GM23248 (cell line): ENCODE results near the gene NINL. TPM values are rescaled to one million over a fixed set of nuclear protein-coding genes. Genes with fewer than 3 reads are reported as not detected.
A peak's percentile ranks its signal among the peaks of the same experiment; 100 is the strongest.

Experiments
- DNase-seq: peaks from one replicate; pipeline ENCODE4 v3.0.0-alpha.2; 2015
- H2AFZ ChIP-seq: fragments of 200-600 bp; sonication (generic); 2 replicates; pipeline ENCODE4 v1.6.1; 2016; ENCODE audit warnings: antibody characterized with exemption
- H3F3A ChIP-seq: fragments of 200-600 bp; sonication (generic); 2 replicates; pipeline ENCODE4 v1.6.1; 2016; ENCODE audit warnings: mild to moderate bottlenecking, antibody characterized with exemption, mixed run types; ENCODE audit not compliant: insufficient read depth
- H3K27ac ChIP-seq: fragments of 200-600 bp; sonication (generic); 2 replicates; pipeline ENCODE4 v1.5.1; 2016; ENCODE audit warnings: mild to moderate bottlenecking
- H3K27me3 ChIP-seq: fragments of 200-600 bp; sonication (generic); replicated peaks from 2 replicates; pipeline ENCODE4 v1.6.1; 2016; ENCODE audit warnings: mild to moderate bottlenecking; ENCODE audit not compliant: insufficient read depth
- H3K36me3 ChIP-seq: fragments of 200-600 bp; sonication (generic); 2 replicates; pipeline ENCODE4 v1.6.1; 2016; ENCODE audit warnings: low read depth, mild to moderate bottlenecking
- H3K4me1 ChIP-seq: fragments of 200-600 bp; sonication (generic); 2 replicates; pipeline ENCODE4 v1.6.1; 2016; ENCODE audit warnings: mild to moderate bottlenecking; ENCODE audit not compliant: insufficient read depth
- H3K4me2 ChIP-seq: fragments of 200-600 bp; sonication (generic); one replicate; pipeline ENCODE4 v1.6.1; 2016; ENCODE audit warnings: mild to moderate bottlenecking; ENCODE audit not compliant: unreplicated experiment
- H3K4me3 ChIP-seq: fragments of 200-600 bp; sonication (generic); 2 replicates; pipeline ENCODE4 v1.5.1; 2016; ENCODE audit warnings: mild to moderate bottlenecking
- H3K79me2 ChIP-seq: fragments of 200-600 bp; sonication (generic); 2 replicates; pipeline ENCODE4 v1.6.1; 2016; ENCODE audit warnings: mild to moderate bottlenecking; ENCODE audit not compliant: insufficient read depth
- H3K9ac ChIP-seq: fragments of 200-600 bp; sonication (generic); 2 replicates; pipeline ENCODE4 v1.6.1; 2016; ENCODE audit warnings: mild to moderate bottlenecking
- H3K9me2 ChIP-seq: fragments of 200-600 bp; sonication (generic); 2 replicates; pipeline ENCODE4 v1.6.1; 2016; ENCODE audit warnings: mixed run types, mild to moderate bottlenecking, moderate library complexity; ENCODE audit not compliant: insufficient read depth
- H3K9me3 ChIP-seq: fragments of 200-600 bp; sonication (generic); one replicate; pipeline ENCODE4 v1.6.1; 2017; ENCODE audit warnings: low read depth
- H4K20me1 ChIP-seq: fragments of 200-600 bp; sonication (generic); 2 replicates; pipeline ENCODE4 v1.6.0; 2016; ENCODE audit not compliant: insufficient read depth
- EZH2 ChIP-seq: fragments of 200-600 bp; sonication (generic); IDR thresholded peaks from 2 replicates; pipeline ENCODE4 v1.6.1; 2018; ENCODE audit warnings: antibody characterized with exemption, mild to moderate bottlenecking; ENCODE audit not compliant: insufficient read depth, poor library complexity, severe bottlenecking
- EZH2phosphoT487 ChIP-seq: fragments of 200-600 bp; sonication (generic); IDR thresholded peaks from 2 replicates; pipeline ENCODE4 v1.6.1; 2018; ENCODE audit warnings: antibody characterized with exemption, moderate library complexity, mild to moderate bottlenecking, low read depth; ENCODE audit not compliant: insufficient read depth
- WGBS, 2 experiments: methylation state at CpG; one replicate each; pipeline ENCODE4 v1.1.6; 2015 to 2017; ENCODE audit warnings: low lambda C conversion rate in 2 of 2, low coverage in 1 of 2; ENCODE audit errors: missing lambda C conversion rate in 2 of 2; 5-methylcytosine and 5-hydroxymethylcytosine counted together
- in situ Hi-C: fragments of 300-500 bp; cut with MboI; formaldehyde crosslinking; loops from 2 replicates; pipeline ENCODE4 v1.15.0; 2020
- polyA plus RNA-seq: library from polyadenylated mRNA; unstranded; fragments of >200 nt; fragmentation: Nextera tagmentation; extraction: Ambion mirVana; gene quantifications from 2 replicates; pipeline ENCODE4 v1.2.1, GENCODE V29; 2016
- total RNA-seq: library from RNA; depleted of rRNA; stranded (reverse); fragments of >200 nt; shearing (Covaris generic); gene quantifications from 2 replicates; pipeline ENCODE4 v1.2.3, GENCODE V29; 2014

The NINL gene
- total and polyA plus RNA-seq, 2 experiments from 2014 or later, result 1.9 to 3.4 TPM

DNA sequence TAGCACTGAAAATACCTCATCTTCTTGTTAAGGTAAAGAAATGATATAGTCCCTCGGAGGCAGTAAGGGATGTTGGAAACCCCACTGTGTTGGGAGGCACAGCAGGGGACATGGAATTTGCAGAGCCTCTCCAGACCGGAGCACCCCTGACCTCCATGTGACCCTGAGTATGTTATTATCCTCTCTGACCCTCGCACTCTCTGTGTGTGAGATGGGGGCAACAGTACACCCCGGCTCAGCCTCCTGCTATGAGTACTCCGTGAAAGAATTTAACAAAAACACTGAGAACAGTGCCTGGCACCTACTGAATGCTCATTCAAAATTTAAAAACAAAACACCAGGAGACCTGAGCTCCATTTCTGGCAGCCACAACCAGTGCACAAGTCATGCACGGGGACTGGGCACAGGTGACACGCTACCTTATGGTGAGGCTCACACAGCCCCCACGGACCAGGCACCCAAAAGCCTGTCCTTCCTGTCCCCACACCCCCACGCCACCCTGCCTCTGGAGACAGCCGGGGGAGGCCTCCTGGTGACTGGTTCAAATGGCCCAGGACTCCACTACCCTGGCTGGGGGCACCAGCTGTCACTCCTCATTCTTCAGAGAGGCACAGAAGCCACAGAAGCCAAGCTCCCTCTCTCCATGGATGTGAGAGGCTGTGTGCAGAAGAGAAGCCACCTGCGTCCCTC, 6.1 kb downstream of the NINL start:
- Histone ChIP-seq H3K4me2 (no peak overlapping the region), H3K4me3 (no peak overlapping the region), H3K9me3 (no peaks in the 10 kb centered on the region), H3K9me2 (no peaks in the 10 kb centered on the region), H3K79me2 (peaks cover 36% of the 10 kb centered on the region), H3K4me1 (peaks cover 3% of the 10 kb centered on the region; the same call in 1 of the 2 replicates), H3K27me3 (no peaks in the 10 kb centered on the region), H3K36me3 (no peaks in the 10 kb centered on the region), H3K9ac (no peak overlapping the region), H3F3A (no peaks in the 10 kb centered on the region), H3K27ac (no peak overlapping the region), H2AFZ (no peak overlapping the region), H4K20me1 (no peaks in the 10 kb centered on the region)
- in situ Hi-C loops, result no loop called here
- whole genome bisulfite sequencing, 2 experiments, result 86 to 87% methylated on average over 11 of the region's 11 CpGs
- no peak for TF ChIP-seq EZH2
- no peak for DNase-seq

DNA sequence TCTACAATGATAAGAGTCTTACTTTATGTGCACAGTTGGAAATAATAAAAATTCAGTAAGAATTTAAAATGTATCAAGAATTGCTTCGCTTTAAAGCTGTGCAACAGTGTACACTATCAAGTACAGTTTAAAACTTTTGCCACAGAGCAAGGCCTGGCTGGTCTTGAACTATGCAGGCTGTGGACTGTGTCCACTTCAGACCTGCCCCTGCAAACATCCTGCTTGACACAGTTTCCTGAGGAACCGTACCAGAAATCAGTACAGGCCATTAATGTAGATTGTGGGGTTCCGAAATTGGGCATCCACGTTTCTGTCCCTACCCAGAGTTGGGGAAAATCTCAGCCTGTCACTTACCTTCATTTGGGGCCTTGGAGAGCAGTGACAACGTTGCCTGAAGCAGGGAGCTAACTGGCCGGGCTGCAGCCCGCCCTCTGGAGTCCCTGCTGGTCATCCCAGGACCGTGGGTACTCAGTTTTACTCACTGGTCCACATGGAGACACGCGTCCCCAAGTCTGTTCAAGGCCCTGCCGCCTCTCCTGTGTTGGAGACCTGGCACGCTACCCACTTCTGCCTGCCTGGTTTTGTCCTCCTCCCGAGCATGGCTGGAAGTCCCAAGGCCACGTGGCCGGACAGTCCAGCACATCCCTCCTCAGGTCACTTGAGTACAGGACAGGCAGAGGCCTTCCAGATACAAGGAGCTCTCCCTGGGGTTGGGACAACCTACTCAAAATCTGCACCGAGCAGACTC, 8.4 kb downstream of the NINL start:
- Histone ChIP-seq H3K4me2 (no peak overlapping the region), H3K9ac (no peak overlapping the region), H3K36me3 (no peaks in the 10 kb centered on the region), H3K27ac (no peak overlapping the region), H4K20me1 (no peaks in the 10 kb centered on the region), H3F3A (0 out of 2 replicates have a peak, but pooled peaks cover 9% of the 10 kb centered on the region), H3K79me2 (peaks cover 25% of the 10 kb centered on the region), H3K9me3 (no peaks in the 10 kb centered on the region), H3K4me3 (no peak overlapping the region), H3K27me3 (no peaks in the 10 kb centered on the region), H3K9me2 (no peaks in the 10 kb centered on the region), H3K4me1 (peaks cover 9% of the 10 kb centered on the region), H2AFZ (no peak overlapping the region)
- 92 to 93% methylated on average over 16 of the region's 16 CpGs for WGBS, 2 experiments
- DNase-seq, result no peak
- TF ChIP-seq EZH2 (no peak), EZH2phosphoT487 (no peak)
- in situ Hi-C loops, result no loop called here

DNA sequence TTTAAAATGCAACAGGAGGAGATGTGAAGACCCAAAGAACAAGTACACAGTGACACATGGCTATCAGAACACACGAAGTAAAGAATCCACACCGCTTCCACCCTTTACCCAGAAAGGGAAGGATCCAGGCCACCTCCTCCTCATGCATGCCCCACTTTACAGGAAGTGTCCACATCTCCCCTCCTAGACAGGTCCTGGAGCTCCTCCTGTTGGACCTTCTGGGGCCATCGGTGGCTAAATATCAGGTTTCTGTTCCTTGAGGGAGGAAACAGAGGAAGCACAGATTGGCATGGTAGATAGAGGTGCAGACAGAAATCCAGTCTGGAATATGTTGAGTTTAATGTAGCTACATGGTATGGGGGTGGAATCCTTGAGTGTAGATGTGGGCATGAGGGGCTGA, 10.9 kb downstream of the NINL start:
- WGBS, 2 experiments, result 74 to 78% methylated on average over 3 of the region's 3 CpGs
- Histone ChIP-seq H3K36me3 (no peaks in the 10 kb centered on the region), H3K9me3 (no peaks in the 10 kb centered on the region), H3K79me2 (peaks cover 5% of the 10 kb centered on the region; the same call in 1 of the 2 replicates), H3K4me1 (peaks cover 9% of the 10 kb centered on the region), H3K9me2 (no peaks in the 10 kb centered on the region), H3K4me2 (no peak overlapping the region), H3F3A (0 out of 2 replicates have a peak, but pooled peaks cover 9% of the 10 kb centered on the region), H3K27me3 (no peaks in the 10 kb centered on the region), H3K4me3 (no peak overlapping the region), H3K9ac (no peak overlapping the region), H3K27ac (no peak overlapping the region), H4K20me1 (no peaks in the 10 kb centered on the region), H2AFZ (no peak overlapping the region)
- in situ Hi-C loops, result no loop called here
- TF ChIP-seq EZH2 (no peak), EZH2phosphoT487 (no peak)
- DNase-seq, result peak; percentile 32

DNA sequence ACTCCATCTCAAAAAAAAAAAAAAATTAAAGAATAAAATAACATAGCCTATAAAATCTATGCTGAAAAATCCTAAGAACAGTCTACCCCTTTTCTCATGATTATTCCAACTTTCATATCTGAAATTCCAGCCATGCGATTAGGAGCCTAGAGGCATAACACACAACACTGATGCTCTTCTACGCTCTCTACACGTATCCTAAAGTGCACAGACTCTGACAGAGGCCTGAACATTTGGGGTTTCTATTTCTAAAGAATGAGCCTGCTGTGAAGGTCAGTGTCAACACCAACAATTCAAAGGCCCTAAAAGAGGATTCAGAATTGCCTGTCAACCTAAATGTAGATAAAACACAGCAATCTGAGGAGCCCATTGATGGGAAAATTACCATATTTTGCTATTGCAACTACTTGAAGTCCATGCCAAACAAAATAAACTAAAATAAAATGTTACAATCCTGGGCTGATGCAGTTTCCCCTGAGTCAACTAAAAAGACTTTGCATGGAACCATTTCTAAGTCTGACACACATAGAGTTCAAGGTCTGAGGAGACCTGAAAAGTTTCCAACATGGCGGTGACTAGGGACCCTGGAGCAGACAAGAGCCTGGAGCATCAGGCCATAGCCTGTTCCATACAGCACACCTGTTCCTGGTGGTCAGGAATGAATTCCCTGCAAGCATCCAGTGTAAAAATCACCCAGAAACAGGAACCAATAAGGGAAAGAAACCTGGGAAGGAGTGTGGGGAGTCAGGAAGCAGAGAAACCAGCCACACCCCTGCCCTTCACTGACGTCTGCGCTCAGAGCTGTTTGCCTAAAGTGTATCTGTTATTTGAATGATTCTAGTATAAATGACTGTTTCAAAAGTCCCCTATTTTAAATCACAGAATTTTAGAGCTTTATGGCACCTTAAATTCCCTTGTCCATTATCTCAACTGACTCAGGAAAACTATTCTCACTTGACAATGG, 11.8 kb downstream of the NINL start:
- H3K27ac ChIP-seq, result no peak overlapping the region
- in situ Hi-C loops, result no loop called here

More for the DNA sequence above, 11.8 kb downstream of the NINL start:
- no peaks in the 10 kb centered on the region for H3K27me3 ChIP-seq
- no peaks in the 10 kb centered on the region for H3K9me3 ChIP-seq
- H3K4me3 ChIP-seq, result no peak overlapping the region
- H2AFZ ChIP-seq, result no peak overlapping the region
- no peaks in the 10 kb centered on the region for H3K9me2 ChIP-seq
- H4K20me1 ChIP-seq, result no peaks in the 10 kb centered on the region
- TF ChIP-seq EZH2, result no peak
- no peak for TF ChIP-seq EZH2phosphoT487
- no peak overlapping the region for H3K9ac ChIP-seq
- H3K4me1 ChIP-seq, result peaks cover 9% of the 10 kb centered on the region
- DNase-seq, result peak; percentile 58
- no peaks in the 10 kb centered on the region for H3K36me3 ChIP-seq
- no peak overlapping the region for H3K4me2 ChIP-seq
- H3F3A ChIP-seq, result 0 out of 2 replicates have a peak, but pooled peaks cover 9% of the 10 kb centered on the region
- WGBS, 2 experiments, result 95 to 96% methylated on average over 6 of the region's 6 CpGs
- H3K79me2 ChIP-seq, result 0 out of 2 replicates have a peak, but pooled peaks cover 8% of the 10 kb centered on the region
